GM13977 (cell line): Measurements from ENCODE around the gene KIF5A.

ENCODE experiments used
- DNase-seq: peaks from one replicate; pipeline ENCODE4 v3.0.0; 2012; ENCODE audit warnings: low spot score
- in situ Hi-C: fragments of 300-500 bp; cut with MboI; formaldehyde crosslinking; loops from one replicate; pipeline ENCODE4 v1.12.0; 2022; ENCODE audit warnings: low sequenced_read_pairs, low pct_unique_long_range_greater_than_20kb, mixed read lengths, inconsistent platforms; ENCODE audit not compliant: unreplicated experiment
- TF ChIP-seq, protein P1 (sequence below): IDR thresholded peaks from 2 replicates; pipeline ENCODE4 v1.5.1; 2012; ENCODE audit warnings: mild to moderate bottlenecking, control low read depth; ENCODE audit not compliant: insufficient read depth; ENCODE audit errors: extremely low read depth, missing control alignments

Gene KIF5A

GRCh38 chr12:57624441-57625220 is 74.8 kb downstream of the KIF5A start:
- TF ChIP-seq, protein P1, sequence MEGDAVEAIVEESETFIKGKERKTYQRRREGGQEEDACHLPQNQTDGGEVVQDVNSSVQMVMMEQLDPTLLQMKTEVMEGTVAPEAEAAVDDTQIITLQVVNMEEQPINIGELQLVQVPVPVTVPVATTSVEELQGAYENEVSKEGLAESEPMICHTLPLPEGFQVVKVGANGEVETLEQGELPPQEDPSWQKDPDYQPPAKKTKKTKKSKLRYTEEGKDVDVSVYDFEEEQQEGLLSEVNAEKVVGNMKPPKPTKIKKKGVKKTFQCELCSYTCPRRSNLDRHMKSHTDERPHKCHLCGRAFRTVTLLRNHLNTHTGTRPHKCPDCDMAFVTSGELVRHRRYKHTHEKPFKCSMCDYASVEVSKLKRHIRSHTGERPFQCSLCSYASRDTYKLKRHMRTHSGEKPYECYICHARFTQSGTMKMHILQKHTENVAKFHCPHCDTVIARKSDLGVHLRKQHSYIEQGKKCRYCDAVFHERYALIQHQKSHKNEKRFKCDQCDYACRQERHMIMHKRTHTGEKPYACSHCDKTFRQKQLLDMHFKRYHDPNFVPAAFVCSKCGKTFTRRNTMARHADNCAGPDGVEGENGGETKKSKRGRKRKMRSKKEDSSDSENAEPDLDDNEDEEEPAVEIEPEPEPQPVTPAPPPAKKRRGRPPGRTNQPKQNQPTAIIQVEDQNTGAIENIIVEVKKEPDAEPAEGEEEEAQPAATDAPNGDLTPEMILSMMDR = no peak
- in situ Hi-C loops = no loop called here
- DNase-seq = no peak

DNA sequence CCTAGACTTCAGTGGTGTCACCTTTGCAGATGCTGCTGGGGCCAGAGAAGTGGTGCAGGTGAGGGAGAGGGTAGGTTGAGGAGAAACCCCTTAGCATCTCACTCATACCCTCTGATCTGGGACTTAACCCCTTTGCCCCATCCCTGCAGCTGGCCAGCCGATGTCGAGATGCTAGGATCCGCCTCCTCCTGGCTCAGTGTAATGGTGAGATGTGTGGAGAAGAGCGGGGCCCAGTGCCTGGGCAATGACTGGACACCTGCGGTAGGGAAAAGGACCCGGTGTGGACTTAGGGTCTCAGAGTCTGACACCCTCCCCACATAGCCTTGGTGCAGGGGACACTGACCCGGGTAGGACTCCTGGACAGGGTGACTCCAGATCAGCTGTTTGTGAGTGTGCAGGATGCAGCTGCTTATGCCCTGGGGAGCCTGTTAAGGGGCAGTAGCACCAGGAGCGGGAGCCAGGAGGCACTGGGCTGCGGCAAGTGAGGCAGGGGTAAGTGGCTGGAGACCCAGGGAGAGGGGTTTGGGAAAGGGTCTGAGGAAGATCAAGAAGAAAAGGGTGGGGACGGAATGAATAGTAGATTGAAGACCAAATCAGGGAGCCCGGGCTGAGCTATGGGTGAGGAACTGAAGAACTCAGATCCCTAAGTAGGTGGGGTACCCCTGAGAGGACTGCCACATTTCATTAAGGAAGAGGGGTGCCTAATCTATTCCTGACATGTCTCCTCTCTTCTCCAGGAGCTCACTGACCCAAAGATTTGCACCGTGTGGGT is 75.6 kb downstream of the KIF5A start:
- TF ChIP-seq, protein P1 = no peak
- in situ Hi-C loops = no loop called here
- no peak for DNase-seq

GRCh38 chr12:57626111-57626920 is 76.5 kb downstream of the KIF5A start:
- no peak for DNase-seq
- TF ChIP-seq, protein P1 = no peak
- in situ Hi-C loops = no loop called here

GRCh38 chr12:57626921-57627445 is 77.1 kb downstream of the KIF5A start:
- in situ Hi-C loops = no loop called here
- no peak for DNase-seq
- TF ChIP-seq, protein P1 = no peak

DNA sequence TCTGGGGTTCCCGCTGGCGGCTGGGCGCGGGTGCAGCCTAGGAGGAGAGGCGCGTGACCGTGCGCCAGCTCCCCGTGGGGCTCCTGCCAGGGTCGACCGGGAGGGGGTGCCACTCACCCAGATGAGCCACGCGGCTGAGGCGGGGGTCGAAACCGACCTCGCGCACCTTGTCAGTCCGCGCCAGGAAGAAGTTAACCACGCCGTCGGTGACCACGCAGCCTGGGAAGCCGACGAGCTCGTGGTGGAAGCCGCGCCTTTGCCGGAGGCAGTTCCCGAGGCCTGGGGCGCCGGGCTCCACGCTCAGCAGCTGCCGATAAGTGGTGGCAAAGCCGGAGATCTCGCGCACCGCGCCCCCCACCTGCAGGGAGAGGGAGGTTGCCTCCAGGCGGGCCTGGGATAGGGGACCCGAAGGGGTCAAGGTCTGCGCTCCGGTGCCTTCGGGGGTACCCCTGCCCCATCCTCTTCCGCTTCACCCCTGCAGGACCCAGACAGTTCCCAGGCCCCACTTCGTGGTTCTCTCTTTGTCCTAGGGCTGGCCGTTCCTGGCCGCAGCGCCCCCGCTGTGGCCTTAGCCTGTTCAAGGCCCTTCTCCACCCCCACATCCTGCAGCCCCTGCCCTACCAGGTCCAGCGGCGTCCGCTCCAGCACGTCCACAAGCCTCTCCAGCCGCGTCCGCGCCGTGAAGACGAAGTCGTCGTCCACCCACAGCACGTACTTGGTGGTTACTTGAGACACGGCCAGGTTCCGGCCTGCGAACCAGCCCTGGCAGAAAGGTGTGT is 77.8 kb downstream of the KIF5A start:
- TF ChIP-seq, protein P1 = no peak
- in situ Hi-C loops = no loop called here

More for the DNA sequence above, 77.8 kb downstream of the KIF5A start:
- no peak for DNase-seq
